Activated CD4-positive, alpha-beta T cell treated with anti-CD3 and anti-CD28 coated beads for 1 hour (primary cell): Measurements from ENCODE around the gene NUDT6.
"Not testable (repeated sequence)": the region's sequence is repeated elsewhere in the genome, so short reads cannot be mapped to it uniquely, and the experiment has no call there.

Source experiments
- DNase-seq: peaks from one replicate; pipeline ENCODE4 v3.0.0-alpha.2; 2020

NUDT6 gene

GRCh38 chr4:122921971-122922876, at the start of gene NUDT6:
Gene NUDT6, minus strand, starts transcription at chr4:122922597. Its CDS starts 25 bp downstream, at chr4:122922572.
- peak; percentile 12 for DNase-seq

GRCh38 chr4:122968227-122968812, 45.9 kb upstream of the NUDT6 start:
- DNase-seq = no peak

- no peak for DNase-seq
These were observed 44.8 kb upstream of the NUDT6 start for GRCh38 chr4:122967231-122967630.

- DNase-seq = no peak
These were observed 43.8 kb upstream of the NUDT6 start for GRCh38 chr4:122966201-122966600.

GRCh38 chr4:122963216-122963615, 40.8 kb upstream of the NUDT6 start:
- DNase-seq = no peak

GRCh38 chr4:122960611-122961000, 38.2 kb upstream of the NUDT6 start:
- DNase-seq = no peak

- DNase-seq = no peak
These were observed 37.7 kb upstream of the NUDT6 start for GRCh38 chr4:122959981-122960610.

- DNase-seq = no peak
These were observed 37.0 kb upstream of the NUDT6 start for GRCh38 chr4:122959441-122959840.

GRCh38 chr4:122958505-122958904, 36.1 kb upstream of the NUDT6 start:
- no peak for DNase-seq

GRCh38 chr4:122953924-122954323, 31.5 kb upstream of the NUDT6 start:
- no peak for DNase-seq

GRCh38 chr4:122952028-122952427, 29.6 kb upstream of the NUDT6 start:
- DNase-seq = no peak

GRCh38 chr4:122948671-122949070, 26.3 kb upstream of the NUDT6 start:
- DNase-seq = no peak

GRCh38 chr4:122946142-122946541, 23.7 kb upstream of the NUDT6 start:
- no peak for DNase-seq

GRCh38 chr4:122945136-122945535, 22.7 kb upstream of the NUDT6 start:
- DNase-seq = not testable (repeated sequence)

- DNase-seq = no peak
These were observed 10.4 kb upstream of the NUDT6 start for GRCh38 chr4:122932763-122933162.

GRCh38 chr4:122930862-122931261, 8.5 kb upstream of the NUDT6 start:
- no peak for DNase-seq

- no peak for DNase-seq
These were observed 6.5 kb upstream of the NUDT6 start for GRCh38 chr4:122928930-122929329.

- peak; percentile 79 for DNase-seq
These were observed 597 bp upstream of the NUDT6 start for GRCh38 chr4:122922877-122923511.

- no peak for DNase-seq
These were observed 1.1 kb downstream of the NUDT6 start for GRCh38 chr4:122921300-122921699.

GRCh38 chr4:122920473-122920872, 1.9 kb downstream of the NUDT6 start:
- no peak for DNase-seq

GRCh38 chr4:122917731-122918130, 4.7 kb downstream of the NUDT6 start:
- no peak for DNase-seq

- no peak for DNase-seq
These were observed 7.5 kb downstream of the NUDT6 start for GRCh38 chr4:122914938-122915337.

- DNase-seq = no peak
These were observed 8.0 kb downstream of the NUDT6 start for GRCh38 chr4:122914292-122914904.
